Measurements from ENCODE around the gene GIN1. TPM values are rescaled to one million over a fixed set of nuclear protein-coding genes. Genes with fewer than 3 reads are reported as not detected.
A peak's percentile ranks its signal among the peaks of the same experiment; 100 is the strongest.
"Not testable (repeated sequence)": the region's sequence is repeated elsewhere in the genome, so short reads cannot be mapped to it uniquely, and the experiment has no call there.

Gene GIN1
- total and polyA plus RNA-seq, 8 donors, result 2.2 to 6.2 (median 3.6) TPM

- intact Hi-C loops (cut with DNase I), result no loop called here
- no peak overlapping the region for H3K27ac ChIP-seq
- WGBS, 2 donors, result 94 to 95% methylated on average over 1 of the region's 1 CpG
- H3K9me3 ChIP-seq, result no peaks in the 10 kb centered on the region
- H3K27me3 ChIP-seq, result no peaks in the 10 kb centered on the region
- FAIRE-seq (no peak), ATAC-seq (no peak), DNase-seq (no peak)
- peaks cover 0 to 24% (median 10%) of the 10 kb centered on the region in 3 donors for H3K36me3 ChIP-seq
- no peak overlapping the region for H3K4me3 ChIP-seq
- TF ChIP-seq, protein P1, sequence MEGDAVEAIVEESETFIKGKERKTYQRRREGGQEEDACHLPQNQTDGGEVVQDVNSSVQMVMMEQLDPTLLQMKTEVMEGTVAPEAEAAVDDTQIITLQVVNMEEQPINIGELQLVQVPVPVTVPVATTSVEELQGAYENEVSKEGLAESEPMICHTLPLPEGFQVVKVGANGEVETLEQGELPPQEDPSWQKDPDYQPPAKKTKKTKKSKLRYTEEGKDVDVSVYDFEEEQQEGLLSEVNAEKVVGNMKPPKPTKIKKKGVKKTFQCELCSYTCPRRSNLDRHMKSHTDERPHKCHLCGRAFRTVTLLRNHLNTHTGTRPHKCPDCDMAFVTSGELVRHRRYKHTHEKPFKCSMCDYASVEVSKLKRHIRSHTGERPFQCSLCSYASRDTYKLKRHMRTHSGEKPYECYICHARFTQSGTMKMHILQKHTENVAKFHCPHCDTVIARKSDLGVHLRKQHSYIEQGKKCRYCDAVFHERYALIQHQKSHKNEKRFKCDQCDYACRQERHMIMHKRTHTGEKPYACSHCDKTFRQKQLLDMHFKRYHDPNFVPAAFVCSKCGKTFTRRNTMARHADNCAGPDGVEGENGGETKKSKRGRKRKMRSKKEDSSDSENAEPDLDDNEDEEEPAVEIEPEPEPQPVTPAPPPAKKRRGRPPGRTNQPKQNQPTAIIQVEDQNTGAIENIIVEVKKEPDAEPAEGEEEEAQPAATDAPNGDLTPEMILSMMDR (IDR thresholded peaks at IDR 0.05), result no peak
- H3K4me1 ChIP-seq, result peaks cover 0 to 20% (median 10%) of the 10 kb centered on the region in 3 donors
These were observed 29.1 kb downstream of the GIN1 start for GRCh38 chr5:103090791-103091190.

- Histone ChIP-seq H3K4me1 (peaks cover 0 to 10% (median 3%) of the 10 kb centered on the region in 3 donors), H3K27ac (no peak overlapping the region), H3K9me3 (no peaks in the 10 kb centered on the region), H3K36me3 (peaks cover 0 to 24% (median 10%) of the 10 kb centered on the region in 3 donors), H3K4me3 (no peak overlapping the region), H3K27me3 (no peaks in the 10 kb centered on the region)
- TF ChIP-seq, protein P1 (IDR thresholded peaks at IDR 0.05), result no peak
- 93 to 100% methylated on average over 1 of the region's 1 CpG for WGBS, 2 donors
- no peak for ATAC-seq
- DNase-seq, result no peak
- FAIRE-seq, result no peak
- intact Hi-C loops (cut with DNase I), result no loop called here
These were observed 30.7 kb downstream of the GIN1 start for GRCh38 chr5:103089272-103089671.

DNA sequence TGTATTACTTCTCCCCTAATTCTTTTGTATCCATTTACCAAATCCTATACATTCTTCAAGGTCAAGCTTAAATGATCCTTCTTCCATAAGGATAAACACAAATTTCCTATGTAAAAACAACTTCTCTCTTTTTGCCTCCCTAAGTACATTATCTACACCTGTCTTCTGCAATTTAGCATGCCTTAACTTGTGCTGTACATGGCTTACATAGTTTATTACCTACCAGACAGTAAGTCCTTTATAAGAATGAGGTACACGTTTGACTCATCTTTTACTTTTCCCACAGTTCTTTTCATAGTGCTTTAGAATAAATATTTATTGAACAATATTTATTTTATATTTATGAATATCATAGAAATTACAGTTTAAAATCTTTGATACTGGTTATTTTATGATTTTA lies 33.4 kb downstream of the GIN1 start:
- TF ChIP-seq, protein P1 (IDR thresholded peaks at IDR 0.05), result no peak
- no peak for FAIRE-seq
- no peak for ATAC-seq
- 98 to 99% methylated on average over 1 of the region's 1 CpG for WGBS, 2 donors
- Histone ChIP-seq H3K4me1 (no peaks in the 10 kb centered on the region), H3K27ac (no peak overlapping the region), H3K4me3 (no peak overlapping the region), H3K9me3 (peaks cover 0 to 3% (median 0%) of the 10 kb centered on the region in 4 donors), H3K27me3 (no peaks in the 10 kb centered on the region), H3K36me3 (peaks cover 0 to 24% (median 10%) of the 10 kb centered on the region in 3 donors)
- no peak for DNase-seq
- intact Hi-C loops (cut with DNase I), result no loop called here

- 75 to 96% methylated on average over 4 of the region's 4 CpGs for WGBS, 2 donors
These were observed 40.1 kb downstream of the GIN1 start for GRCh38 chr5:103079796-103080195.

DNA sequence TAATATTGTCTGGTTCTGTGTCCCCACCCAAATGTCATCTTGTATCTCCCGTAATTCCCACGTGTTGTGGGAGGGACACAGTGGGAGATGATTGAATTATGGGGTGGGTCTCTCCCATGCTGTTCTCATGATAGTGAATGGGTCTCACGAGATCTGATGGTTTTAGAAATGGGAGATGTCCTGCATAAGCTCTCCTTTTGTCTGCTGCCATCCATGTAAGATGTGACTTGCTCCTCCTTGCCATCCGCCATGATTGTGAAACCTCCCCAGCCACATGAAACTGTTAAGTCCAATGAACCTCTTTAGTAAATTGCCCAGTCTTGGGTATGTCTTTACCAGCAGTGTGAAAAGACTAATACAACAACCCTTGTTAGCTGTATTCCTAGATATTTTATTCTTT lies 44.5 kb downstream of the GIN1 start:
- Histone ChIP-seq H3K27ac (no peak overlapping the region), H3K36me3 (no peaks in the 10 kb centered on the region), H3K4me3 (no peak overlapping the region), H3K27me3 (no peaks in the 10 kb centered on the region), H3K9me3 (no peaks in the 10 kb centered on the region), H3K4me1 (no peaks in the 10 kb centered on the region)
- TF ChIP-seq, protein P1 (IDR thresholded peaks at IDR 0.05), result no peak
- intact Hi-C loops (cut with DNase I), result no loop called here
- no peak for DNase-seq
- WGBS, 2 donors, result 84 to 89% methylated on average over 4 of the region's 4 CpGs
- FAIRE-seq, result no peak
- no peak for ATAC-seq

More at GRCh38 chr5:103079796-103080195, 40.1 kb downstream of the GIN1 start:
- Histone ChIP-seq H3K4me1 (no peaks in the 10 kb centered on the region), H3K27ac (no peak overlapping the region), H3K4me3 (no peak overlapping the region), H3K36me3 (no peaks in the 10 kb centered on the region), H3K27me3 (no peaks in the 10 kb centered on the region), H3K9me3 (peaks cover 0 to 3% (median 0%) of the 10 kb centered on the region in 4 donors)
- FAIRE-seq (no peak), DNase-seq (peak in 1 of 6 donors; percentile 48), ATAC-seq (no peak)
- TF ChIP-seq, protein P1 (IDR thresholded peaks at IDR 0.05), result no peak
- intact Hi-C loops (cut with DNase I), result no loop called here

- H3K4me3 ChIP-seq; intact Hi-C loops (cut with DNase I); H3K36me3 ChIP-seq; H3K27ac ChIP-seq; H3K27me3 ChIP-seq; DNase-seq; H3K9me3 ChIP-seq; H3K4me1 ChIP-seq; FAIRE-seq; ATAC-seq: not testable (repeated sequence)
- WGBS, 2 donors, result 56 to 87% methylated on average over 4 of the region's 4 CpGs
These were observed 46.4 kb downstream of the GIN1 start for GRCh38 chr5:103073500-103073899.
